Neural progenitor cell (in vitro differentiated cells): ENCODE measurements around the gene DNAH9. TPM values are rescaled to one million over a fixed set of nuclear protein-coding genes. Genes with fewer than 3 reads are reported as not detected.

Source experiments
- DNase-seq: peaks from one replicate; pipeline ENCODE4 v3.0.0-alpha.2; 2016; ENCODE audit warnings: low spot score
- H2AFZ ChIP-seq: fragments of 200-600 bp; sonication (generic); replicated peaks from 2 replicates; pipeline ENCODE4 v1.6.1; 2016; ENCODE audit warnings: antibody characterized with exemption
- H3F3A ChIP-seq: fragments of 200-600 bp; sonication (generic); 2 replicates; pipeline ENCODE4 v1.6.1; 2016; ENCODE audit warnings: antibody characterized with exemption, low read depth
- H3K27ac ChIP-seq: fragments of 200-600 bp; sonication (generic); 2 replicates; pipeline ENCODE4 v1.5.1; 2016; ENCODE audit warnings: mild to moderate bottlenecking
- H3K27me3 ChIP-seq: fragments of 200-600 bp; sonication (generic); 2 replicates; pipeline ENCODE4 v1.6.1; 2016; ENCODE audit warnings: mild to moderate bottlenecking, moderate library complexity
- H3K36me3 ChIP-seq: fragments of 200-600 bp; sonication (generic); 2 replicates; pipeline ENCODE4 v1.5.1; 2016
- H3K4me1 ChIP-seq: fragments of 200-600 bp; sonication (generic); 2 replicates; pipeline ENCODE4 v1.6.1; 2016; ENCODE audit warnings: mixed run types
- H3K4me2 ChIP-seq: fragments of 200-600 bp; sonication (generic); 2 replicates; pipeline ENCODE4 v1.6.1; 2016
- H3K4me3 ChIP-seq: fragments of 200-600 bp; sonication (generic); 2 replicates; pipeline ENCODE4 v1.5.1; 2016
- H3K79me2 ChIP-seq: fragments of 200-600 bp; sonication (generic); 2 replicates; pipeline ENCODE4 v1.6.1; 2016; ENCODE audit warnings: low read depth
- H3K9ac ChIP-seq: fragments of 200-600 bp; sonication (generic); 2 replicates; pipeline ENCODE4 v1.6.1; 2016
- H3K9me3 ChIP-seq: fragments of 200-600 bp; sonication (generic); 2 replicates; pipeline ENCODE4 v1.5.1; 2016; ENCODE audit warnings: low read depth
- H4K20me1 ChIP-seq: fragments of 200-600 bp; sonication (generic); 2 replicates; pipeline ENCODE4 v1.6.1; 2016; ENCODE audit warnings: low read depth
- H3K27ac Mint-ChIP-seq: 3 replicates; pipeline ENCODE4 v1.8.0; 2021; ENCODE audit warnings: mixed read lengths
- H3K27me3 Mint-ChIP-seq: 2 replicates; pipeline ENCODE4 v1.8.0; 2022; ENCODE audit warnings: low read depth, mild to moderate bottlenecking, inconsistent platforms, moderate library complexity, mixed read lengths; ENCODE audit not compliant: insufficient read depth
- H3K36me3 Mint-ChIP-seq: 3 replicates; pipeline ENCODE4 v1.8.0; 2021; ENCODE audit warnings: mixed read lengths
- H3K4me1 Mint-ChIP-seq: 3 replicates; pipeline ENCODE4 v1.8.0; 2021; ENCODE audit warnings: mixed read lengths
- H3K4me3 Mint-ChIP-seq: 3 replicates; pipeline ENCODE4 v1.8.0; 2021; ENCODE audit warnings: mild to moderate bottlenecking, moderate library complexity, mixed read lengths
- H3K9me3 Mint-ChIP-seq: 3 replicates; pipeline ENCODE4 v1.8.0; 2020; ENCODE audit warnings: mixed read lengths
- EZH2 ChIP-seq: fragments of 200-600 bp; sonication (generic); IDR thresholded peaks from 2 replicates; pipeline ENCODE4 v1.6.1; 2017; ENCODE audit warnings: antibody characterized with exemption, mild to moderate bottlenecking, moderate library complexity
- EZH2phosphoT487 ChIP-seq: fragments of 200-600 bp; sonication (generic); IDR thresholded peaks from 2 replicates; pipeline ENCODE4 v1.6.1; 2017; ENCODE audit warnings: antibody characterized with exemption
- total RNA-seq: library from RNA; depleted of rRNA; stranded (reverse); fragments of >200 nt; gene quantifications from 2 replicates; pipeline ENCODE4 v1.2.3, GENCODE V29; 2015; ENCODE audit warnings: low replicate concordance
- TF ChIP-seq, protein P1 (sequence below): fragments of 200-600 bp; sonication (generic); IDR thresholded peaks from 2 replicates; pipeline ENCODE4 v1.5.1; 2017; ENCODE audit warnings: antibody characterized with exemption, mild to moderate bottlenecking

DNAH9 gene
- total RNA-seq, 1 donor from 2014 or later, result 1.3 TPM

DNA sequence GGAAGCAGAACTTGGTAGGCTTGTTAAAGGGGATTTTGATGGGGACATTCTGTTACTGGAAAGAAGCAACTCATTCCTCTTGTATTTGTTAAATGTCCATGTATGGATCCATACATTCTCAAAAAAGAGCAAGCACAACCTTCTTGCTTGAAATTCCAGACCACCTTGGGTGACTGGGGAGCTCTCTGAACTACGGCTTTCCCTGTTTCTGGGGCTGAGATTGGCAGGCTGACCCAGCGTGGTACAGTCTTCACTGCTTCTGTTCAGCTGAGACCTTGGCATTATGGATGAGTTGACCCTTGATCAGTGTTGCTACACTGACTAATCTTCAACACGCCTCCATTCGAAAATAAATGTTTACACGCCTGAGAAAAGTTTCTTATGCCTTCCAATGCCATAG lies 38.5 kb downstream of the DNAH9 start:
- Histone ChIP-seq H3F3A (no peaks in the 10 kb centered on the region), H3K4me1 (no peaks in the 10 kb centered on the region), H3K27me3 (no peaks in the 10 kb centered on the region), H4K20me1 (no peaks in the 10 kb centered on the region), H2AFZ (no peak overlapping the region), H3K9ac (no peak overlapping the region), H3K4me3 (no peak overlapping the region), H3K36me3 (no peaks in the 10 kb centered on the region), H3K27ac (no peak overlapping the region), H3K79me2 (no peaks in the 10 kb centered on the region), H3K9me3 (no peaks in the 10 kb centered on the region), H3K4me2 (no peak overlapping the region)
- Mint-ChIP-seq H3K4me3 (no peak overlapping the region), H3K4me1 (peaks cover 6% of the 10 kb centered on the region), H3K27me3 (peaks cover 11% of the 10 kb centered on the region), H3K27ac (no peak overlapping the region), H3K9me3 (no peaks in the 10 kb centered on the region), H3K36me3 (no peaks in the 10 kb centered on the region)
- DNase-seq, result no peak
- TF ChIP-seq EZH2 (no peak), EZH2phosphoT487 (no peak)
- TF ChIP-seq, protein P1, sequence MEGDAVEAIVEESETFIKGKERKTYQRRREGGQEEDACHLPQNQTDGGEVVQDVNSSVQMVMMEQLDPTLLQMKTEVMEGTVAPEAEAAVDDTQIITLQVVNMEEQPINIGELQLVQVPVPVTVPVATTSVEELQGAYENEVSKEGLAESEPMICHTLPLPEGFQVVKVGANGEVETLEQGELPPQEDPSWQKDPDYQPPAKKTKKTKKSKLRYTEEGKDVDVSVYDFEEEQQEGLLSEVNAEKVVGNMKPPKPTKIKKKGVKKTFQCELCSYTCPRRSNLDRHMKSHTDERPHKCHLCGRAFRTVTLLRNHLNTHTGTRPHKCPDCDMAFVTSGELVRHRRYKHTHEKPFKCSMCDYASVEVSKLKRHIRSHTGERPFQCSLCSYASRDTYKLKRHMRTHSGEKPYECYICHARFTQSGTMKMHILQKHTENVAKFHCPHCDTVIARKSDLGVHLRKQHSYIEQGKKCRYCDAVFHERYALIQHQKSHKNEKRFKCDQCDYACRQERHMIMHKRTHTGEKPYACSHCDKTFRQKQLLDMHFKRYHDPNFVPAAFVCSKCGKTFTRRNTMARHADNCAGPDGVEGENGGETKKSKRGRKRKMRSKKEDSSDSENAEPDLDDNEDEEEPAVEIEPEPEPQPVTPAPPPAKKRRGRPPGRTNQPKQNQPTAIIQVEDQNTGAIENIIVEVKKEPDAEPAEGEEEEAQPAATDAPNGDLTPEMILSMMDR, result no peak

DNA sequence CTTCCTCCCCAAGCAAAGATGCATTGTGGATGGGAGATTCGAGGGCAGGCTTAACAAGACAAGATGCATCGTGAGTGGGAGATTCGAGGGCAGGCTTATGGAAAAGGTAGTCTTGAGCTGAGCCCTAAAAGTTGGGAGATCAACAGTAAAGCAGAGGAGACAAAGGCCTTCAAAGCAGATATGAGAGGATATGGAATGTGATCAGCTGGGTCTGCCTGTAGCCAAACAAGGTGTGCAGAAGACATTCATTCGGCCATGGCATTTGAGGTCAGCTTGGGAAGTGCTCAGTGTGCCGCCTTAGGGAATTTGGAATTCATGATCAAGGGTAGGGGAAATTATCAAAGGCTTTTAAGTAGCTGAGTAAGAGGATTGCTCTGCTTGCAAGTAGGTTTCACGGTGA lies 39.5 kb downstream of the DNAH9 start:
- H3K9me3 ChIP-seq, result no peaks in the 10 kb centered on the region
- Mint-ChIP-seq H3K27ac (no peak overlapping the region), H3K9me3 (no peaks in the 10 kb centered on the region), H3K4me1 (peaks cover 6% of the 10 kb centered on the region), H3K4me3 (no peak overlapping the region), H3K27me3 (peaks cover 11% of the 10 kb centered on the region), H3K36me3 (no peaks in the 10 kb centered on the region)
- no peaks in the 10 kb centered on the region for H3F3A ChIP-seq
- H3K36me3 ChIP-seq, result no peaks in the 10 kb centered on the region
- H3K79me2 ChIP-seq, result no peaks in the 10 kb centered on the region
- no peaks in the 10 kb centered on the region for H4K20me1 ChIP-seq
- no peaks in the 10 kb centered on the region for H3K27me3 ChIP-seq
- H3K9ac ChIP-seq, result no peak overlapping the region
- no peak for DNase-seq
- no peak overlapping the region for H3K4me2 ChIP-seq
- no peak overlapping the region for H2AFZ ChIP-seq
- H3K4me1 ChIP-seq, result no peaks in the 10 kb centered on the region
- TF ChIP-seq, protein P1, result no peak
- H3K27ac ChIP-seq, result no peak overlapping the region
- H3K4me3 ChIP-seq, result no peak overlapping the region

GRCh38 chr17:11638700-11639265 lies 40.5 kb downstream of the DNAH9 start:
- DNase-seq, result no peak
- Histone ChIP-seq H3K27me3 (no peaks in the 10 kb centered on the region), H3K79me2 (no peaks in the 10 kb centered on the region), H3K9ac (no peak overlapping the region), H3K36me3 (no peaks in the 10 kb centered on the region), H3K4me1 (no peaks in the 10 kb centered on the region), H4K20me1 (no peaks in the 10 kb centered on the region), H3K27ac (no peak overlapping the region), H2AFZ (no peak overlapping the region), H3K4me2 (no peak overlapping the region), H3K4me3 (no peak overlapping the region), H3F3A (no peaks in the 10 kb centered on the region), H3K9me3 (no peaks in the 10 kb centered on the region)
- Mint-ChIP-seq H3K27me3 (peaks cover 13% of the 10 kb centered on the region), H3K36me3 (no peaks in the 10 kb centered on the region), H3K9me3 (no peaks in the 10 kb centered on the region), H3K4me1 (peaks cover 6% of the 10 kb centered on the region), H3K27ac (no peak overlapping the region), H3K4me3 (no peak overlapping the region)
- TF ChIP-seq EZH2phosphoT487, result no peak
- TF ChIP-seq, protein P1, result no peak
- no peak for TF ChIP-seq EZH2
